ENCODE measurements around the gene PKNOX2. TPM values are rescaled to one million over a fixed set of nuclear protein-coding genes. Genes with fewer than 3 reads are reported as not detected.

PKNOX2 gene
- total RNA-seq, 1 donor from 2014 or later, result 34.9 TPM

- H3K4me1 Mint-ChIP-seq (ENCODE audit: low read depth), result peaks cover 48% of the 10 kb centered on the region
- no peaks in the 10 kb centered on the region for H3K9me3 Mint-ChIP-seq (ENCODE audit: low read depth)
- H3K36me3 Mint-ChIP-seq (ENCODE audit: low read depth), result peaks cover 1% of the 10 kb centered on the region
- DNase-seq (ENCODE audit: low spot score), result no peak
- no peak overlapping the region for H3K4me3 Mint-ChIP-seq (ENCODE audit: unreplicated experiment)
- no peaks in the 10 kb centered on the region for H3K27me3 Mint-ChIP-seq (ENCODE audit: low read depth)
- no peak for TF ChIP-seq CTCF (IDR thresholded peaks at IDR 0.05)
- H3K27ac Mint-ChIP-seq (ENCODE audit: unreplicated experiment), result no peak overlapping the region
Measured at GRCh38 chr11:125225401-125225800, 60.9 kb downstream of the PKNOX2 start.

- H3K9me3 Mint-ChIP-seq (ENCODE audit: low read depth), result no peaks in the 10 kb centered on the region
- peaks cover 48% of the 10 kb centered on the region for H3K4me1 Mint-ChIP-seq (ENCODE audit: low read depth)
- no peaks in the 10 kb centered on the region for H3K27me3 Mint-ChIP-seq (ENCODE audit: low read depth)
- DNase-seq (ENCODE audit: low spot score), result no peak
- peaks cover 1% of the 10 kb centered on the region for H3K36me3 Mint-ChIP-seq (ENCODE audit: low read depth)
- no peak overlapping the region for H3K27ac Mint-ChIP-seq (ENCODE audit: unreplicated experiment)
- TF ChIP-seq CTCF (IDR thresholded peaks at IDR 0.05), result no peak
- no peak overlapping the region for H3K4me3 Mint-ChIP-seq (ENCODE audit: unreplicated experiment)
Measured at GRCh38 chr11:125226031-125226430, 61.5 kb downstream of the PKNOX2 start.

- Mint-ChIP-seq H3K4me3 (ENCODE audit: unreplicated experiment) (no peak overlapping the region), H3K4me1 (ENCODE audit: low read depth) (peaks cover 46% of the 10 kb centered on the region), H3K27ac (ENCODE audit: unreplicated experiment) (no peak overlapping the region), H3K9me3 (ENCODE audit: low read depth) (no peaks in the 10 kb centered on the region), H3K27me3 (ENCODE audit: low read depth) (no peaks in the 10 kb centered on the region), H3K36me3 (ENCODE audit: low read depth) (peaks cover 1% of the 10 kb centered on the region)
- no peak for DNase-seq (ENCODE audit: low spot score)
- TF ChIP-seq CTCF (IDR thresholded peaks at IDR 0.05), result no peak
Measured at GRCh38 chr11:125226706-125227105, 62.2 kb downstream of the PKNOX2 start.

- Mint-ChIP-seq H3K36me3 (ENCODE audit: low read depth) (peaks cover 1% of the 10 kb centered on the region), H3K4me1 (ENCODE audit: low read depth) (peaks cover 44% of the 10 kb centered on the region), H3K4me3 (ENCODE audit: unreplicated experiment) (no peak overlapping the region), H3K9me3 (ENCODE audit: low read depth) (no peaks in the 10 kb centered on the region), H3K27ac (ENCODE audit: unreplicated experiment) (no peak overlapping the region), H3K27me3 (ENCODE audit: low read depth) (no peaks in the 10 kb centered on the region)
- TF ChIP-seq CTCF (IDR thresholded peaks at IDR 0.05), result no peak
- DNase-seq (ENCODE audit: low spot score), result no peak
Measured at GRCh38 chr11:125227151-125227550, 62.6 kb downstream of the PKNOX2 start.

GRCh38 chr11:125228445-125228844, 63.9 kb downstream of the PKNOX2 start:
- no peak overlapping the region for H3K27ac Mint-ChIP-seq (ENCODE audit: unreplicated experiment)
- DNase-seq (ENCODE audit: low spot score), result no peak

More at GRCh38 chr11:125228445-125228844, 63.9 kb downstream of the PKNOX2 start:
- no peak overlapping the region for H3K4me3 Mint-ChIP-seq (ENCODE audit: unreplicated experiment)
- no peaks in the 10 kb centered on the region for H3K9me3 Mint-ChIP-seq (ENCODE audit: low read depth)
- peaks cover 1% of the 10 kb centered on the region for H3K36me3 Mint-ChIP-seq (ENCODE audit: low read depth)
- no peaks in the 10 kb centered on the region for H3K27me3 Mint-ChIP-seq (ENCODE audit: low read depth)
- H3K4me1 Mint-ChIP-seq (ENCODE audit: low read depth), result peaks cover 34% of the 10 kb centered on the region
- TF ChIP-seq CTCF (IDR thresholded peaks at IDR 0.05), result no peak
